ENCODE results near the gene SOX10.
"Not testable (repeated sequence)": the region's sequence is repeated elsewhere in the genome, so short reads cannot be mapped to it uniquely, and the experiment has no call there.

SOX10 gene

GRCh38 chr22:37985751-37986281 is 1.5 kb upstream of the SOX10 start:
- no peak for DNase-seq

GRCh38 chr22:37985050-37985585 is 763 bp upstream of the SOX10 start:
- no peak for DNase-seq

- DNase-seq = no peak
These were observed 1.2 kb downstream of the SOX10 start for GRCh38 chr22:37982938-37983859.

GRCh38 chr22:37982151-37982785 is 2.1 kb downstream of the SOX10 start:
- no peak for DNase-seq

- no peak for DNase-seq
These were observed 2.9 kb downstream of the SOX10 start for GRCh38 chr22:37981282-37982011.

GRCh38 chr22:37979782-37980181 is 4.6 kb downstream of the SOX10 start:
- DNase-seq = no peak

- DNase-seq = no peak
These were observed 7.8 kb downstream of the SOX10 start for GRCh38 chr22:37976547-37976946.

GRCh38 chr22:37976022-37976421 is 8.3 kb downstream of the SOX10 start:
- DNase-seq = not testable (repeated sequence)

- DNase-seq = no peak
These were observed 9.2 kb downstream of the SOX10 start for GRCh38 chr22:37975153-37975552.

GRCh38 chr22:37973271-37974170 is 10.8 kb downstream of the SOX10 start:
- no peak for DNase-seq

GRCh38 chr22:37972527-37972926 is 11.8 kb downstream of the SOX10 start:
- DNase-seq = no peak

- no peak for DNase-seq
These were observed 12.6 kb downstream of the SOX10 start for GRCh38 chr22:37971475-37972434.

GRCh38 chr22:37970864-37971263 is 13.5 kb downstream of the SOX10 start:
- DNase-seq = no peak

GRCh38 chr22:37968452-37969251 is 15.7 kb downstream of the SOX10 start:
- DNase-seq = no peak

- no peak for DNase-seq
These were observed 16.5 kb downstream of the SOX10 start for GRCh38 chr22:37967637-37968451.

GRCh38 chr22:37967147-37967546 is 17.2 kb downstream of the SOX10 start:
- DNase-seq = no peak

- no peak for DNase-seq
These were observed 18.3 kb downstream of the SOX10 start for GRCh38 chr22:37965940-37966664.

- no peak for DNase-seq
These were observed 23.3 kb downstream of the SOX10 start for GRCh38 chr22:37961062-37961461.
